CD4-positive, alpha-beta T cell treated with Interferon gamma for 1 hour (primary cell): ENCODE measurements around the gene RNF212B.

Experiments used
- DNase-seq: peaks from one replicate; pipeline ENCODE4 v3.0.0-alpha.2; 2020

Gene RNF212B

DNA sequence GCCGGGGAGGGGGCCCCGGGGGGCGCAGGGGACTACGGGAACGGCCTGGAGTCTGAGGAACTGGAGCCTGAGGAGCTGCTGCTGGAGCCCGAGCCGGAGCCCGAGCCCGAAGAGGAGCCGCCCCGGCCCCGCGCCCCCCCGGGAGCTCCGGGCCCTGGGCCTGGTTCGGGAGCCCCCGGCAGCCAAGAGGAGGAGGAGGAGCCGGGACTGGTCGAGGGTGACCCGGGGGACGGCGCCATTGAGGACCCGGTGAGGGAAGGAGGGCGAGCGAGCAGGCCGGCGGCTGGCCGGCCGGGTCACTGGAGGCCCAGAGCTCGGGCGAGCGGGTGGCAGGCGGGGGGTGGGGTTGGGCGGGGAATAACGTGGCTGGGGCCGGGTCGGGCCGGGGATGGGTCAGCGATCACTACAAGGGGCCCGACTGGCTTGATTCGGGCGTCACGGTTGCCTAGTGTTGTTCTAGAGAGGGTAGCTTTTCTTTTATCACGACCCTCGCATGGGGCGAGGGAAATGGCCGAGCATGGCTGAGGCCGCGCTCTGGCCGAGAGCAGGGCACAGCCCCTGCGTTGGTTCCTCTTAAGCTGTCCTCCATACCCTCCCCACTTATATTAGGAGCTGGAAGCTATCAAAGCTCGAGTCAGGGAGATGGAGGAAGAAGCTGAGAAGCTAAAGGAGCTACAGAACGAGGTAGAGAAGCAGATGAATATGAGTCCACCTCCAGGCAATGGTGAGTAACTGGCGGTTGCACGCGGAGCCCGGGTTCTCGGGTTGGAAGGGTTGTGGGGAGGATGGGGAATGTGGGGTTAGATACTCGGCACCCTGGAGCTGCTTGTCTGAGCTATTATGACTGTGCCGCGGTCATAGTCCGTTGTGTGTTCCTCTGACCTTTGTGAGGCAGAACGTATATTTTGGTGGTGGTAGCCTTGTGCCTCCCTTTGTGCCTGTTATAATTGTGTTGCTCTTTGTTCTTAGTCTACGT lies 84.1 kb downstream of the RNF212B start:
- DNase-seq, result peak; percentile 27
